NCI-H1436 treated with DMSO at 0.1 percent for 48 hours (cell line): ENCODE measurements around the gene SH3RF3.

Source experiments
- DNase-seq: peaks from one replicate; lab custom pipeline; 2025; lab: John Stamatoyannopoulos, UW

Gene SH3RF3

DNA sequence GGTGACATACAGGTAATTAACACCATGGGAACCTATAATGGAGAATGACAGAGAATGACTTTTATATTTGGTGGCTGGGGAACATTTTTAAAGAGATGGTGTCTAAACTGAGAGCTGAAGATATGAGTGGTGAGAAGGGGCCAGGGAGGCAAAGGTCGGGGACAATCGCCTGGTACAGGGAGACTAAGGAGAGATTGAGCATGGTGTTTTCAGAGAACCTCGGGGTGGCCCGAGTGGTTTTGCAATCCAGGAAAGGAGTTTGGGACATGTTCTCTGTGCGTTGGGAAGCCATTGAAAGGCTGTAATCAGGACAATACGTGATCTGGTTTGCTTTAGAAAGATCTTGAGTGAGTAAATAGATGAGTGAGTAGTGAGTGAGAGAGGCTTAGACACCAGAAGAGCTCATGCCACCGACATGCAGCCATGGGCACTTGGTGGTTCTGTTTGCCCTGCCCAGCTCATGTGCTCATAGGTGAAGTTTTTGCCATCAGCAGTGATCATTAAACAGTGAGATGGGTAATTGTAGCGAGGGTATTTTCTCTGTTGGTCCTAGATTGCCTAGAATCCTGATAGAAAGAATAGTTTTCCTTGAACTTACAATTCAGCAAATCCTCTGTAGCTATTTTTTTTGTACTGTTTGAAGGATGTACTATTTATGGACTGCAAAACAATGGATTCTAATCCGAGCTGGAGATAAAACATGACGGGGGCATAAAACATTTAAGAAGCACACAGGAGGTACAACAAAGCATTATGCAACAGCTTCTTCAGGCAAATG, 114.7 kb downstream of the SH3RF3 start:
- DNase-seq, result no peak

DNA sequence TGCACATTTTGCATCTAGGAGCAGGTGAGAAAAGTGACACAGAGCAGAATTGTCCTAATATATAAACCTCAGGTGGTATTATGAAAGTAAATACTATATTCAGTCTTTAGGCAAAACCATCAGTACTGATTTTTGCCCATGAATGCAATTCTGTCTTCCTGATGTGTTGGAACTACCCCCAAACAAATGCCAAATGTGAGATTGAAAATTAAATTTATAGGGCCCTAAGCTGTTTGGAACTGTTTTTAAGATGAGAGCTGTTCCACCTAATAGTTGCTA, 115.2 kb downstream of the SH3RF3 start:
- no peak for DNase-seq

DNA sequence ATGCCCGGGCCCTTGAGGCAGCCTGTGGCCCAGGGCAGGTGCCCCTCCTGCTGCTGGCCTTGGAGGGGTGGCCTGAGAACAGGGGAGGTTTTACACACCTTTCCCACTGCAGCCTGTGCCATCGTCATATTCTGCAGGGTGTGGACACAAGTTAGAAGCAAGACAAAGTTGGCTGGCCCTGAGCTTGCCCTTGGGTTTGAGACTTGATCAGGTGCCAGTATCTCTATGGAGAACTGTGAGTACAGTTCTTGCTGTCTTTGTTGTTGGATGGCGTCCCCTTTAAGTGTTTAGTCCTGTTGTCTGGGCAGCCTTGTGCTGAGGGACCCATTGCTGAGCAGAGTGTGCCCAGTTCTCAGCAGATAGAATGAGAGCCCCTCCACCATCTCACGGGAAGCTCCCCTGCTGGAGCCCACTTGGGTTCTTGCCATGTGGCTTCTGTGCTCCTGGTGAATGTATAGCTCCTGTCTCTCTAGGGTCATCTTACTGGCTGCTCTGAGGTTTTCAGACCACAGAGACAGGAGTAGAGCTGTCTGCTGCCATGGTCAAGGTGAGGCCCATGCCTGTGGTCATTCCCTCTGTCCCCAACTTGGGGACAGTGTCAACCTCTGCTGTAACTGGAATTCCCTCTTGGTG, 115.9 kb downstream of the SH3RF3 start:
- DNase-seq, result no peak

DNA sequence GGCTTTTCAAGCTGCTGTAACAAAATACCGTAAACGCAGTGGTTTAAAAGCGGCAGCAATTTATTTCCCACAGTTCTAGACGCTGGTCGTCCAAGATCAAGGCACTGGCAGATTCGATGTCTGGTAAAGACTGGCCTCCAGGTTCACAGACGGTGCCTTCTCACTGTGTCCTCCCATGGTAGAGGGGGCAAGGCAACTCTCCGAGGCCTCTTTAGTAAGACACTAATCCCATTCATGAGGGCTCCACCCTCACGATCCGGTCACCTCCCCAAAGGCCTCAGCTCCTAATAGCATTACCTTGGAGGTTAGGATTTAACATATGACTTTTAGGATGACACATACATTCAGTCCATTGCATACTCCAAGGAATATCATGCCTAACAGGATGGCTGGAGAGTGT, 117.2 kb downstream of the SH3RF3 start:
- no peak for DNase-seq

GRCh38 chr2:109246616-109247015, 117.6 kb downstream of the SH3RF3 start:
- DNase-seq, result no peak

DNA sequence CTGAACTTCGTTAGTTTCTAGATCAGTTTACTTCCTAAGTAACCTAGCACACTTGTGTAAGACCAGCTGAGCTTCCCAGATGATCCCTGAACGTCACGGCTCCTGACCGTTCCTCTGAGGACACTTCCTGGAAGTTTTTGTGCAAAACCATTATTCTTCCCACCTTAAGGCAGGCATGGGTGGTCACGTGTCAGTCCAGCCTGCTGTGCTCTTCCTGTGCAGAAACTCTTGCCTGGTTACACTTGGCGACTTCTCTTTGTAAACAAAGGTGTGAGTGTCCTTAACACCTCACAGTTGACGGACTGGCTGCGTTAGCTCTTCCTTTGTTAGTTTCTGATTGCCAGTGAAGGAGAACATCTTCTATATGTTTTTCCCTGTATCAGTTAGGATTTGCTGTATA, 118.3 kb downstream of the SH3RF3 start:
- DNase-seq, result no peak

GRCh38 chr2:109247812-109248211, 118.8 kb downstream of the SH3RF3 start:
- DNase-seq, result no peak

- no peak for DNase-seq
These were observed 119.6 kb downstream of the SH3RF3 start for GRCh38 chr2:109248590-109248989.

GRCh38 chr2:109253217-109253616, 124.2 kb downstream of the SH3RF3 start:
- DNase-seq, result no peak

DNA sequence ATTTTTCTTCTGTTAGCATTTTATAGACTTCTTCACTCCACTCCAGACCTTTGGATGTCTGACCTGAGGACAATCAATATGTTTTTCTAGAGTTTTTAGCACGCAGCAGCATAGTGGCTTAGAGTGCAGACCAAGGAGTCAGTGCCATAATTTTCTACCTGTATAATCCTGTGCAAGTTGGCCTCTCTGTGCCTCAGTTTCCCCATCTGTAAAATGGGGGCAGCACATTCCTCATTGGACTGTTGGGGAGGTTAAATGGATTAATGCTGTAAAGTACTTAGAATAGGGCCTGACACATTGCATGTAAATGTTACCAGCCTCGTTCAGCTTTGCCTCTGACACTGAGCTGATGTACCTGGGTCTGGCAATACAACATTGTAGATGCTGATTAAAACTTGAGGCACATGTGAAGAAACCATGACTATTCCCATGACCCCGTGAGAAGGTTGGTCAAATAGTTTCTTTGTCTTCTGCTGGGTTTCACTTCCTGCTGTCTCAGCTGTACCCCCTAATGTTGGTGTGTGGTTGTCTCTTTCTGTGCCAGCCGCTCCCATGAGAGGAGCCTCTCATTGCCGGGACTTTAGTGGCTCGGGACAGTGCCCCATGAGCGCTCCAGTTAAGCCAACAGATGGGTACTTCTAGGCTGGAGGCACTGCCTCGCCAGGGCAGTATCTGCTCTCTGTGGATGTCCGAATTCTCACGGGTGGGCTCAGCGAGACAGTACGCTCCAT, 125.3 kb downstream of the SH3RF3 start:
- DNase-seq, result no peak

DNA sequence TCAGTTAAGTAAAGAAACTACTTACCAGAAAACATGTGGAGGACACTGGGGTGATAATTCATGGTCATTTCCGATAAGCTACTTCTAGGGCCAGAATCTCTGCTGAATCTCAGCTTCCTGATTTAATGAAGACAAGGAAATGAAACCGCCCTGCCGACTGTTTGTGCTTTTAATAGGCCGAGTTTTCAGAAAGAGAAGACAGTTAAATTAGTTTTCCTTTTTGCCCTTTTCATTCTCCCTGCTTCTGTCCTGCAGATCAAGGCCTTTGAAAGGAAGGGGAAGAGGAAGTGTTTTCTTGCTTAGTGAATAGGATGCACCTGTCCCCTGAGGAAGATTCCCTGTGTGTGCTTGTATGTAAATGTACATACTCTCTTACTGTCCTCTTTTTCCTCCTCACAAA, 126.6 kb downstream of the SH3RF3 start:
- no peak for DNase-seq

DNA sequence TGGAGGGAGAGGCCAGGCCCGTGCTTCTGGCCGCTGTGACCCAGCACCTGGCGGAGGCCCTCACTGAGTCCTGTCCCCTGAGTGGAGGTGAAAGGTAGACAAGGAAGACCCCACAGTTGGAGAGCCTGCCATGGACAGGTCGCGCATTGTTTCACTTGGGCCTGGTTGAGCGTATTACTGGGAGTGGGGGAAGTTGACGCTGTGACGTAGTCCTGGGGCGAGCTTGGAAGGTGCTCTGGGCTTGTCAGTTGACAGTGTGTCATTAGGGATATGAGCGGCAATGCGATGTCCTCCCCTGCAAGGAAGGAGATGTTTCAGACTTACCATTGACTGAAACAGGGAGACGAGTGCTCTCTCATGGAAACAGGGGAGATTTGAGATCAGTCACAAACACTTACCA, 127.1 kb downstream of the SH3RF3 start:
- DNase-seq, result no peak

DNA sequence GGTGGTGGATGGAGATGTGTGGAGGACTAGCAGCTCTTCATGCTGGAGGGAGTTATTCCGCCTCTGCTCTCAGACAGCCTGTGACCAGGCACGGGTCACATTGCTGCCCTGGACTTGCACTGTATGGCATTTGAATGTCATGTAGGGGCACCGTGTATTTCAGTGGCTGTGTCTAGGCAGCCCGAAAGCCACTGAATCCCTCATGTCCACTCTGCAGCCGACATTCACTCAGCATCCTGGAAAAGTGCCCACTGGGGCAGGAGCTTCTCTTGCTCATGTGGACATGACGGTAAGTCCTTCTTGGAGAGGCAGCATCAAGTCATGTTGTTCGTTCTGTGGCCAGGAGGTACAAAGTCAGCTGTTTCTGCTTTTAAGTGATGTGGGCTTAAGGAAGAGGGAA, 127.9 kb downstream of the SH3RF3 start:
- DNase-seq, result no peak

DNA sequence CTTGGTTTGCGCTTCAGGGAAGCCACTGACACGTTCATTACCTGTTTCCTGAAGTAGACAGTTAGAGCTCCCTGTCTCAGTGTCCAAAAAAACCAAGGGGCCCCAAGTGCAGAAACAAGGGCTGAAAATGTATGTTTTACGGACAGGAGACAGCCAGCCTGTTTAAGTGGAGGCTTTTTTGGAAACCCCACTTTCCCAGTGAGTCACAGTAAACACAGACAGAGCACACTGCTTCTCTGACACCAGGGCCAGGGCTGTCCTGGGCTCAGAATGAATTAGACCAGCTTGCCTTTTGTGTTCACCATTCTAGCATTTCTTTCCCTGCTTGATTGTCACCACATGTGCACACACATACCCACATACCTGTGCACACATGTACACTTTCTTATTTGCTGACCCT, 128.6 kb downstream of the SH3RF3 start:
- DNase-seq, result no peak

- no peak for DNase-seq
These were observed 129.4 kb downstream of the SH3RF3 start for GRCh38 chr2:109258376-109258775.

DNA sequence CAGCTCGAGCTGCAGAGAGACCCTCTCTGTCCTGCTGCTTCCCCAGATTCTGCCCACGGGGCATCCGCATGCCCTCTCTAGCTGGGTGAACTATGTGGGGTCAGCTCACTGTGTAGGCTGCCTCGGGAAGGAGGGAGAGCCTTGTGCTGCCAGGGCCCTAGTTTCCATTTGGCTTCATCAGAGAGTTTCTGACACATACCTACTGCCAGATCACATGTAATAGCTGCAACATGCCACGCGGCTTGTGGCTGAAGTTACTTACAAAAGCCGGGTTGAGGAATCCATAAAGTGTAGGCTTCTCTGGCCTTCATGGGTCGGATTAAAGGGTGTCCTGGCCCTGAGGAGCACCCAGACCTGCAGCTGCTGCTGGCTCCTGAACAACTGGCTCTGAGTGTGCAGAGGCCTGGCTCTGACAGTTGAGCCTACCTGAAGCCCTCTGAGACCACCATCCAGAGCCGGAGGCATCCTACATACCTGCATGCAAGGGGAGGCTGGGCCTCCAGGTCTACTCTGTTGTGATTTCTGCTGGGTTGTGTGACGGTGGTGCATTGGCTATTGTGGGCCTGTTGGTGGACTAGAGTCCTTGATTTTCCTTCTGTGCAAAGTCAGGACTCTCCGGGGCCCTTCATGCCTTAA, 130.0 kb downstream of the SH3RF3 start:
- no peak for DNase-seq

GRCh38 chr2:109259671-109260070, 130.7 kb downstream of the SH3RF3 start:
- DNase-seq, result no peak

GRCh38 chr2:109260116-109260855, 131.3 kb downstream of the SH3RF3 start:
- no peak for DNase-seq

- no peak for DNase-seq
These were observed 132.1 kb downstream of the SH3RF3 start for GRCh38 chr2:109260886-109261700.

GRCh38 chr2:109261906-109262631, 133.1 kb downstream of the SH3RF3 start:
- no peak for DNase-seq
